ENCODE data around the gene TMPRSS11F.

Gene TMPRSS11F

DNA sequence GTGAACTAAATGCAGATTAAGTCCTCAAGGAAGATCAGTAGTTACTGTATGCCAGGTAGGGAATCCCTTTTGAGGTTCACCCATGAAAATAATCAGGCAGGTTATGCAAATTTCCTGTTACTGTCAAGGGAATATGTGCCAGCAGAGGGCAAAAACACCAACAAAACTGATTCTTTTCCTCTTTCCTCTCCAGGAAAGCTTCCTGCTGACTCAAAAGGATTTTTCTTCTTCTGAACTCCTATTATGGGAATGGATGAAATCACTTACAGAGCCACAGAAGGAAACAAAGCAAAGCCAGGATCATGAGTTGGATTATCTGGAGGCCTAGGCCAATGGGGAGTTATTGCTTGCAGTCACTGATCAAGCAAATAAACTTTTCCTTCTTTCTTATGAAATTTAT, 49.7 kb downstream of the TMPRSS11F start:
- DNase-seq (ENCODE audit: extremely low read depth in 1 of 2, low read depth in 1 of 2), result no peak

GRCh38 chr4:68077737-68078136, 51.9 kb downstream of the TMPRSS11F start:
- DNase-seq (ENCODE audit: extremely low read depth in 1 of 2, low read depth in 1 of 2), result no peak

DNA sequence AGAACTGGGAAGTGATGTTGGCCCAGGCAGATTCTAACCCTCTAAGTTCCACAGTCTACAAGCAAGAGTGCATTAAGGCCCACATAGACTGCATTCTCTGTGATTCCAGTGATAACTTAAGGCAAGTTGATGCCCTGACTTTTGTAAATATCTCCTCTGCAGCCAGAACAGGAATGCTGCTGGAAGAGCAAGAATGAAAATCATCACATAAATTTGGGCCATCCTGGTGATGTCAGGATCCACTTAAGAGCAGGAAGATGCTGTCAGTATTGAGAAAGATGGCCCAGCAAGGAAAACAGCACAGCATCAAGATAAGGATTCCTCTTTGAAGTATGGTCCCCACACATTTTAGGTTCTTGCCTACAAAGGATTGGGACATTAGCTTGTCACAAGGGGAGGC, 52.4 kb downstream of the TMPRSS11F start:
- no peak for DNase-seq (ENCODE audit: extremely low read depth in 1 of 2, low read depth in 1 of 2)

GRCh38 chr4:68076194-68076593, 53.5 kb downstream of the TMPRSS11F start:
- DNase-seq (ENCODE audit: extremely low read depth in 1 of 2, low read depth in 1 of 2), result no peak

DNA sequence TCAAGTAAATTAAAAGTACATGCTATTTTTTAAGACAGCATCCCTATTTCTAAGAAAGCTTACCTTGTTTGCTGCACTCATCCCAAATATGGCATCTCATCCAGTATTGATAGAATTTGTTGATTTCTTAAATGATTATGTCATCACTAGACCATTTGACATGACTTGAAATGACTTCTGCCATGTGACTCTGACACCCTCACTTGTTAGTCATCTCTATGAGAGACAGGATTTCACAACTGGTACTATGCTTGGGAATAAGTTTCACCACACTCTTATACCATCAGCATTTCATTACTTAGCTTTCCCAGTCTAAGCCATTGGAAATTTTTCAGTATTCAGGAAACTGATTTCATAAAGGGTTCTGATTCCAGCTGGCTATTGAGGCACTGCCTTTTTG, 55.3 kb downstream of the TMPRSS11F start:
- no peak for DNase-seq (ENCODE audit: extremely low read depth in 1 of 2, low read depth in 1 of 2)

DNA sequence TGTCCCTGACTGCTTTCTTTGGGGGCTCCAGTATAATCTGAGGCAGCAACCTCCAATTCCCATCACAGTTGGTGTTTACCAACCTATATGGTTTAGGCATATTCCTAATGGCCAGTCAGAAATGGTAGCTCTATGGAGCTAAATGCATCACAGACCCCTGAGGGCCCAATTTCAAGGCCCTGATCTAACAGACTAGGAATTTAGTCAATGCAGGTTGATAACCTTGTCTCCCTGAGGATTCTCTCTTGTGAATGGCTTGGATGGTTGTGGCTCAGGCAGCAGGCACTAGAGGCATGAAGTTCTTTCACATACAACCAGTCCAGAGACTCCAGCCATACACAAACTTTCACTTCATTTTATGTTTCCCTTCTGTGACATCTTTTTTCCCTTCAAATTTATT, 59.4 kb downstream of the TMPRSS11F start:
- no peak for DNase-seq (ENCODE audit: extremely low read depth in 1 of 2, low read depth in 1 of 2)

DNA sequence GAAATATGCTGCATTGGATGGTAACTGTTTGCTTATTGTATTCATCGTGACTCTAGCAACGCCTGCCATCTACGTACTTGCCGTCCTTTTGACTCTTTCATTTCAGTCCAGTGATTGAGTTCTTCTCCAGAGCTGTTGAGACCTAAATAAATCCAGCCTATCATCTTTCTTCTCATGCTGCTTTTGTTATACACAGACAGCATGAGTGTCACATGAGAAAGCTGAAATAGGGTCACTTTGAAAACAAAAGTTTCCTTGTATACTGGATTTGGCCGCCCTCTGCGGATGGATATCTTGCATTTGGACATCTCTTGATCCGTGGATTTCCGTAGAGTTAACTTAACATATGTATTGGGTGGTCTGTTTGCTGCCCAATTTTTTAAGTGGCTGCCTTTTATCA, 67.2 kb downstream of the TMPRSS11F start:
- DNase-seq (ENCODE audit: extremely low read depth in 1 of 2, low read depth in 1 of 2), result no peak

GRCh38 chr4:68038272-68038671, 91.4 kb downstream of the TMPRSS11F start:
- DNase-seq (ENCODE audit: extremely low read depth in 1 of 2, low read depth in 1 of 2), result no peak

- no peak for DNase-seq (ENCODE audit: extremely low read depth in 1 of 2, low read depth in 1 of 2)
Measured at GRCh38 chr4:68021185-68021584, 108.5 kb downstream of the TMPRSS11F start.

DNA sequence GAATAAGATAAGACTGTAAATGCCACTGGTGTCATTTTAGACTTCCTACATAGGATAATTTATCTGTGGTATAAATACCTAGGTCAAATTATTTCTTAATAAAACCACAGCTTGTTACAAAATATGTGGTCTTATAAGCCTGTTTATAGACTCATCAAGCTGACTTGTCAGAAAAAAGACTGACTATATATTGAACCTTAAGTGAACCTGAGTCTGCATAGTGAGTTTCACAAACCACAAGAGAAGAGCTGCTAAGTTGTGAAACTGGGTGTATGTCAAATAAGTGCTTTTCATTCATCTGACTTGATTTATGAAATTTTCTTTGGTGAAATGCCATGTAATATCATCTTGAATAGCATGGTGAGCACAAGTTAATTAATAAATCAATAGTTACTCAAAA, 118.0 kb downstream of the TMPRSS11F start:
- no peak for DNase-seq (ENCODE audit: extremely low read depth in 1 of 2, low read depth in 1 of 2)

Measured in activated CD8-positive, alpha-beta memory T cell treated with anti-CD3 and anti-CD28 coated beads for 1 hour (primary cell).